EL (cell line): ENCODE results near the gene RAPGEFL1.
"Not testable (repeated sequence)": the region's sequence is repeated elsewhere in the genome, so short reads cannot be mapped to it uniquely, and the experiment has no call there.

ENCODE experiments used
- DNase-seq: peaks from one replicate; pipeline ENCODE4 v3.0.0-alpha.2; 2016

Gene RAPGEFL1

GRCh38 chr17:40218006-40218739 lies 40.9 kb downstream of the RAPGEFL1 start:
- DNase-seq = no peak

GRCh38 chr17:40218740-40219593 lies 41.7 kb downstream of the RAPGEFL1 start, which contains the start of gene WIPF2:
Gene WIPF2, plus strand, starts transcription at chr17:40219304. Its CDS starts 37,156 bp downstream, at chr17:40256460.
- DNase-seq = peak; percentile 98

- DNase-seq = peak; percentile 73
These were observed 42.5 kb downstream of the RAPGEFL1 start for GRCh38 chr17:40219594-40220338.

GRCh38 chr17:40224718-40225550 lies 47.7 kb downstream of the RAPGEFL1 start:
- DNase-seq = no peak

- DNase-seq = not testable (repeated sequence)
These were observed 51.9 kb downstream of the RAPGEFL1 start for GRCh38 chr17:40229146-40229545.

- no peak for DNase-seq
These were observed 53.4 kb downstream of the RAPGEFL1 start for GRCh38 chr17:40230670-40231069.

- not testable (repeated sequence) for DNase-seq
These were observed 54.7 kb downstream of the RAPGEFL1 start for GRCh38 chr17:40231928-40232327.

- DNase-seq = no peak
These were observed 64.1 kb downstream of the RAPGEFL1 start for GRCh38 chr17:40241252-40241834.

- peak; percentile 26 for DNase-seq
These were observed 65.5 kb downstream of the RAPGEFL1 start for GRCh38 chr17:40242774-40243173.

GRCh38 chr17:40243761-40244160 lies 66.5 kb downstream of the RAPGEFL1 start:
- DNase-seq = no peak

GRCh38 chr17:40244255-40244654 lies 67.0 kb downstream of the RAPGEFL1 start:
- no peak for DNase-seq
